SIG-M5 treated with dmso at 0.1 percent for 504 hours (cell line): ENCODE results near the gene C9orf50.
A peak's percentile ranks its signal among the peaks of the same experiment; 100 is the strongest.
"Not testable (repeated sequence)": the region's sequence is repeated elsewhere in the genome, so short reads cannot be mapped to it uniquely, and the experiment has no call there.

Source experiments
- DNase-seq: peaks from one replicate; lab custom pipeline; 2025; ENCODE audit not compliant: unreplicated experiment; lab: John Stamatoyannopoulos, UW

Gene C9orf50

DNA sequence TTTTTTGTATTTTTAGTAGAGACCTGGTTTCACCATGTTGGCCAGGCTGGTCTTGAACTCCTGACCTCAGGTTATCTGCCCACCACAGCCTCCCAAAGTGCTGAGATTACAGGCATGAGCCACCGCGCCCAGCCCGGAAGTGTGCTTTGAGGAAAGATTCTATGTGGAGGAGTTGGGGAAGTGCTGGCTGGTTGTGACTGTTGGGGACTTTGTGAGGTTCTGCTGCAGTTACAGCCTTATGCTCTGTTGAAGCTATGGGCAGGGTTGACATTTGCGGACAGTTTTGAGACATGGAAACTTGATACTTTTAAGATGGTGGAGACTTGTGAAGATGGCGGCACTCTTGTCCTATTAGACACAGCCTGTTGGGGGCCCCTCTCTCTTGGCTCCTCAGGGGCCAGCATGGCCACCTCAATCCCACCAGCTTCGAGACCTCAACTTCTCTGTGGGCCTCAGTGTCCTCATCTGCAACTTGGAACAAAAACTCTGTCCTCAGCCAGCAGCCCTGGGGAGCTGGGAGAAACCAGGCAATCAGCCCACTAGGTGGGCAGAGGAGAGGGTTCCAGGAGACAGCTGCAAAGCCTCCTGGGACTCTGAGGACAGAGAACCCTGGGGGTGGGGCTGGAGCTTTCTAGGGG is 24.9 kb downstream of the C9orf50 start:
- DNase-seq: peak; percentile 19

DNA sequence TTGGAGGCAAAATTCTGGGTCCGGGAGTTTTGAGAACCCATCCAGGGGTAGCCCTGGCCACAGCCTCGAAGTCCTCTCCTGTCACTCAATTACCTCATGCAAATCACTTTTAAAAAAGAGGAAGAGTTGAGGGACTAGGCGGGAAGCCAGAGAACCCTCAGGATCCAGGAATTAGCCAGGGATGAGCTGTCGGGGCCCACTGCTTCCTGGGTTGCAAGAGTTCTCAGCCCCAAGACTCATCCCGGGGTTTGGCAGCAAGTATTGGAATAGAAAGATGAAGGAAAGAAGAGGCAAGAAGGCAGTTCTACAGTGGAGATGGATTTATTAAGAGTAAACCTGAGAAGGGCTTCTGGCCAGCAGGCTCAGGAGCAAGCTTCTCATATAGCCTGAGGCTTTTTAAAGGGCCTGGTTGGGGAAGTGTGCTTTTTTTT is 25.6 kb downstream of the C9orf50 start:
- no peak for DNase-seq

DNA sequence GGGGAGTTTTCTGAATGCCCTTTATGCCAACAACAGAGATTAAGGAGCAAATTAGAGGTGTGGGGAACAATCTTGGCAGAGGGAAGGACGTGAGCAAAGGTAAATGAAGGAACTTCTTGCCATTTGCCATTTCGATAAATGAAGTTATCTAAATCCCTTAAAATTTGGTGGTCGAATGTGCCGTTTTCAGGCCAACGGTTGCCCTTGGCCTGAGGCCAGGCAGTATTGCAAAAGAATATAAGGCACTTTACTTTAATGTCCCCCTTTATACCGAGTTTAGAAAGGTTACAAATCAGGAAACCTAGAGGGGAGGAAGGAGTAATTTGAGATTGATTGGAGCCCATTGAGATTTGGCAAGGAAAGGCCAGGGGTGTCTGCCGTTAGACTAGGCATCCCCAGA is 26.3 kb downstream of the C9orf50 start:
- DNase-seq: no peak

DNA sequence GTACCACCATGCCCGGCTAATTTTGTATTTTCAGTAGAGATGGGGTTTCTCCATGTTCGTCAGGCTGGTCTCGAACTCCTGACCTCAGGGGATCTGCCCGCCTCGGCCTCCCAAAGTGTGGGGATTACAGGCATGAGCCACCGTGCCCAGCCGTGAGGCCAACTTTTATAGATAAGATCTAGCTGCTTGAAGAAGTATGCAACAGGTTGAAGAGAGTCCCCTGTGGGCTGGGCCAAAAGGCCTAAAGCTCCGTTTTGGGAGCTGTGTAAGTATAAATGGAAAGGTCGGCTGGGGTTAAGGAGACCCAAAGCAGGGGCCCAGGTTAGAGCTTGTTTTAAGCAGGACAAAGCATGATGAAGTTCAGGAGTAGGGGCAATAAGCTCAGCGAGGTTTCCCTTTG is 28.1 kb downstream of the C9orf50 start:
- not testable (repeated sequence) for DNase-seq

DNA sequence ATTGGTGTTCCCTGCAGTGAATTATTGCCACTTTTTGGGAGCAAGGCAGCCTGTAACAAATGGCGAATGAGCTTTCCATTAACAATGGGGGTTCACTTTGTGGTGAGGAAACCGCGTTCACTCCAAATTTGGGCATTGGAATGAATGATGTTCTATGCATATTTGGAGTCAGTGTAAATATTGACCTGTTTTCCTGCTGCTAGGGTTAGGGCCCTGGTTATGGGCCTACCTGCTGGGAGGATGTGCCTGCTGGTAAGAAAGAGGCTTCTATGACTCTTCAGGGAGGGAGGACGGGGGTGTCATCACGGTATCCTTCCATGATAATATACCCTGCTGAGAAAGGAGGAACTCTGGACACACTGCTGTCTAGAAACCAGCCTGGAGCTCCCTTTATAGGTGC is 29.0 kb downstream of the C9orf50 start:
- no peak for DNase-seq

DNA sequence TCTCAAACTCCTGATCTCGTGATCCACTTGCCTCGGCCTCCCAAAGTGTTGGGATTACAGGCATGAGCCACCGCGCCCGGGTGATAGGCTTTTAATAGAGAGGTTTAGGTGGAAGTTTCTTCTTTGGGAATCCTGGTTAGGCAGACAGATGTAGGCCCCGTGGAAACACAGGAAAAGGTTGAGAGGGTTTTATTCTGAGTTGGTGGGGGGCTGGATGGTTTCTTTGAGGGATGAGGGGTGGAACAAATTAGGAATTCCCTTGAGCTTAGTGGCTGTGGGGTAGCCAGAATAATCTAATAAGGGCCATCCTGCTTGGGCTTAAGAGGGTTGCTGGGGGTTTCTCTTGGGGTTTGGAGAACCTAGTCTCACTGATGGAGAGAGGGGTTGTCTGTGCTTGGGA is 30.4 kb downstream of the C9orf50 start:
- DNase-seq: no peak

DNA sequence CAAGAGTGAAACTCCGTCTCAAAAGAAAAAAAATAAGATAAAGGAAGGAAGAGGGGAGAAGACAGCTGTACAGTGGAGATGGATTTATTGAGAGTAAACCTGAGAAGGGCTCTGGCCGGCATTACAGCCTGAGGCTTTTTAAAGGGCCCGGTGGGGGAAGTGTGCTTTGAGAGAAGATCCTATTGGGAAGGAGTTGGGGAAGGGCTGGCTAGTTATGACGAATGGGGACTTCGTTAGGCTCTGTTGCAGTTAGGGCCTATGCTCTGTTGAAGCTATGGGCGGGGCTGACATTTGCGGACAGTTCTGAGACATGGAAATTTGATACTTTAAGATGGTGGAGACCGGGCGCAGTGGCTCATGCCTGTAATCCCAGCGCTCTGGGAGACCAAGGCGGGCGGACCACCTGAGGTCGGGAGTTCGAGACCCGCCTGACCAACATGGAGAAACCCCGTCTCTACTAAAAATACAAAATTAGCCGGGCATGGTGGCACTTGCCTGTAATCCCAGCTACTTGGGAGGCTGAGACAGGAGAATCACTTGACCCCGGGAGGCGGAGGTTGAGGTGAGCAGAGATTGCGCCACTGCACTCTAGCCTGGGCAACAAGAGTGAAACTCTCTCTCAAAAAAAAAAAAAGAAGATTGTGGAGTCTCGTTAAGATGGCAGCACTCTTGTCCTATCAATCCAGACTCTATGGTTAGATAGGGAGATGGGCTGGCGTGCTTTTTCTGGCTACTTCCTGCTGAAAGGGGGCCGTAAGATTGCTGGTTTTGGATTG is 33.2 kb downstream of the C9orf50 start:
- DNase-seq: no peak

DNA sequence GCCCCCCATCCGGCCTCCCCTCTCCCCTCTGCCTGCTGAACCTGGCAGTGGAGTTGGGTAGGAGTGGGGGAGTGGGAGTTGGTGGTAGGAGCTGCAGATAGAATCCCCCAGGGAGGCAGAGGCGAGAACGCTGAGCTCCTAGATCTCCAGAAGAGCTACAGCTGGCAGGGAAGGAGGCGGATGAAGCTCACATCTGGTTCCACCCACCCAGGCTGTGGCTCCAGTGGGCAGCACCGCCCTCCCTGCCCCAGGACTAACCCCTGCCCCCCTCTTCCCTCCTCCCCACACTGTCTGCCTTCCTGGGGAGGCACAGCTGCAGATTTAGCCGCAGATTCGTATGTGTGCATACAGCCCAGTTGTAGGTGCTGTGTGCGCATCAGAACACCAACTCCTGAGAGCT is 34.2 kb downstream of the C9orf50 start:
- DNase-seq: no peak

DNA sequence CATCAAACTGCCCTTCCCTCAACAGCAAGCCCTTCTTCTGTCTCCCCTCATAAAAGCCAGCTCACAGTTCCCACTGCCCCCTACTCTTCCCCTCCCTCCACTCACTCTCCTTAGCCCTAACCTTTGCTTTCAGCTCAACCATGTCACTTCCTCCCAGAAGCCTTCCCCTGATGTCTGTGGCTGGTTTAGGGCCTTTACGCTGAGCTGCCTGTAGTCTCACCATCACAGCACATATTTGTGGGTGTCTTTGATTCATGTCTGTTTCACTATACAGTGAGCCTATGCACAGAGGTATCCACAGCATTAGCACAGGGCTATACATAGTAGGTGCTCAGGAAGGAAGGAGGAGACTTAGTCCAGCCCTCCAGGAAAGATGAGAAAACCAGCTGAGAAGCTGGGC is 34.7 kb downstream of the C9orf50 start:
- DNase-seq: no peak

DNA sequence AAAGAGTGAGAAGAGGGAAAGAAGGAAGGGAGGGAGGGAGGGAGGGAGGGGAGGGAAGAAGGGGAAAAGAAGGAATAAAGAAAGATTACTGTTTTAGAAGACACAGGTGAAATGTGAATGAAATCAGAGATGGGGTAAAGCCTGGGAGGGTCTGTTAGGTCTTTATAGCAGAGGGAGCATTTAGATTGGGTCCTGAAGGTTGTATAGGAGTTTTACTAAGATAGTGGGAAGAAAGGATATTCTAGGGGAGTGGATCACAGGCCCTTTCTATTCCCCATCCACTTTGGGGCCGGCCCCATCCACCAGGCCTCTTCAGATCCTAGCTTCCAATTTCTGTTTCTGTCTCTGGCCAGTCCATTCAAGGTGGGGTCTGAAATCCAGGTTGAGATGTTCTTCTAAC is 35.5 kb downstream of the C9orf50 start:
- DNase-seq: no peak

DNA sequence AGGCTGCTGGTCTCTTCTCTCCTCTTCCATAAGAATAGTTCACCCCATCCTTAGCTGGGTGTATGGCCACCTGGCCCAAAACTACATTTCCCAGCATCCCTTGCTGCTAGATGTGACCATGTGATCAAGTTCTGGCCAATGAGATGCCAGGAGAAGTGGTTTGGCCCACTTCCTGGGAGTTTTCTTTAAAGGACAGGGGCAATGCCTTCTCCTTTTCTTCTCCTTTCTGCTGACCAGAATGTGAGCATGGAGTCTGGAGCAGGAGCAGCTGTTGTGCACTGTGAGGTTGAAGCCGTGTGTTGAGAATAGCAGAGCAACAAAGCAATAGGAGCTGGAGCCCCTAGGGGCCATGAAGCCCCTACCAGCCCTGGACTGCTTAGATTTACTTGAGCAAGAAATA is 36.8 kb downstream of the C9orf50 start:
- peak; percentile 78 for DNase-seq

DNA sequence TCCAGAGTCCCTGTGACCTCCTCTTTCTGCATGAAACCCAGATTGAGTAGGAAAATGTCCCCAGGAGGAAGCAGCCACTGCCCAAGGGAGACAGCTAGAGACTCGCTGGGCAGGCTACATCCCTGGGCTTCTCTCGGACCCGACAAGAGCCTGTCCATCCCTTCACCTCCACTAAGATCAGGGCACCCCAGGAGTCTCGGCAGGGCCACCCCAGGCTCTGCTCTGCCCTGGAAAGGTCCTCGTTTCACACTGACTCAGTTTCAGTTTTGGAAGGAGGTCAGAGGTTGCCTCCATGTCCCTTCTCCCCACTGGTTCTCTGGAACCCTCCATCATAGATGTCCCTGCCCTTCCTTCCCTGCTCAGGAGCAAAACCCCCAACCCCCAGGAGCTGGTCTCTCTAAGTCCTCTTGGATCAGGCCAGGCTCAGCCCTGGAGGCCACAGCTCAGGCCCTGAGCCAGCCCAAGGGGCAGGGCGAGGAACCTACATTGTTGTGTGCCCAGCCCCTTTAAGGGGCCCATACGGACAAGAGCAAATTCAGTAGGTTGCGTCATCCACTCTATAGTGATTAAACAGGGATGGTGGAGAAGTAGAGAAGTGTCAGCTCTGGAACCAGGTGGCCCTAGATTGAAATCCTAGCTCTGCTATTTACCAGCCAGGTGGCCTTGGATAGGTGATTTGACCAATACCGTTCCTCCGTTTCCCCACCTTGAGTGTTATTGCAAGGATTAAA is 37.4 kb downstream of the C9orf50 start:
- DNase-seq: peak; percentile 82

DNA sequence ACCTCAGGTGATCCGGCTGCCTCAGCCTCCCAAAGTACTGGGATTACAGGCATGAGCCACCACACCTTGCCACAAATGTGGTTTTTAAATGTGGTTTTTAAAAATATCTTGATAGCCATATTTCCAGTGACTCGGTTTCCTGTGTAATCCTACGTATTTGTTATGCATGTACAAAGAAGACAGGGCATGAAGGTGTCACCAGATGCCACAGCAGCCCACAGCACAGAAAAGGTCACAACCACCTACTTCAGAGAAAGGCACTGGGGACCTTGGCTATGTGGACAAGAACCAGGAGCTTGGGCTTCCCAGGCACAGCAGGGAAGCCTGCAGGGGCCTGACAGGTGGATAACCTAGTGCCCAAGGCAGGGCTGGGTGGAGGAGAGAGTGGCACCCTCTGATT is 38.0 kb downstream of the C9orf50 start:
- no peak for DNase-seq

DNA sequence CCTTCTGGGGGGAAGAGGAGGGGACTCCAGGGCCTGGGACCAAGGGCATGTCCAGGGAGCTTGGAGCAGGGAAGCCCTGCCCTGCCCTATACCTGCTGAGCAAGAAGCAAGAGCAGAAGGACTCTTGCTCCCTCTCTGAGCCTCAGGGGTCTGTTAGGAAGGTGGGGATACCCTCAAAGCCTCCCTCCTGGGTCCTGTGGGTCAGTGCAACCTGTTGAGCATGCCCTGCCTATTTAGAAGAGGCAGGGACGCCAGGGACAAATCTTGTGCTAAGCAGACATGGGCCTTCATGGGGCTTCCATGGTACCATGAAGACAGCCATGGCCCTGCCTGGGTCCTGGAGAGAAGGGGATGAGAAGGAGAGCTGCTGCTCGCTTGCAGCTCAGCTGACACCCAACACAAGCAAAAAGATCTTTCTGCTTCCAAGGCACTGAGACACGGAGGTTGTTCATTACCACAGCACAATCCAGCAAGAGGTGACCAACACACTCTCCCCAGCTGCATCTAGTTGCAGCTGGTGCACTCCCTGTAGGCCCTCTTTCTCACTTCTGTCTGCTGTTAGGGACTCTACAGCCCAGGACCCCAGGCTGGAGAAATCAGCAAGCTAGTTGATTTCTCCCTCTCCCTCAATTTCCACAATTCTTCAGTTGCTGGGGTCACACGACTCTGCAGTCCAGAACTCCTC is 39.3 kb downstream of the C9orf50 start:
- DNase-seq: no peak

DNA sequence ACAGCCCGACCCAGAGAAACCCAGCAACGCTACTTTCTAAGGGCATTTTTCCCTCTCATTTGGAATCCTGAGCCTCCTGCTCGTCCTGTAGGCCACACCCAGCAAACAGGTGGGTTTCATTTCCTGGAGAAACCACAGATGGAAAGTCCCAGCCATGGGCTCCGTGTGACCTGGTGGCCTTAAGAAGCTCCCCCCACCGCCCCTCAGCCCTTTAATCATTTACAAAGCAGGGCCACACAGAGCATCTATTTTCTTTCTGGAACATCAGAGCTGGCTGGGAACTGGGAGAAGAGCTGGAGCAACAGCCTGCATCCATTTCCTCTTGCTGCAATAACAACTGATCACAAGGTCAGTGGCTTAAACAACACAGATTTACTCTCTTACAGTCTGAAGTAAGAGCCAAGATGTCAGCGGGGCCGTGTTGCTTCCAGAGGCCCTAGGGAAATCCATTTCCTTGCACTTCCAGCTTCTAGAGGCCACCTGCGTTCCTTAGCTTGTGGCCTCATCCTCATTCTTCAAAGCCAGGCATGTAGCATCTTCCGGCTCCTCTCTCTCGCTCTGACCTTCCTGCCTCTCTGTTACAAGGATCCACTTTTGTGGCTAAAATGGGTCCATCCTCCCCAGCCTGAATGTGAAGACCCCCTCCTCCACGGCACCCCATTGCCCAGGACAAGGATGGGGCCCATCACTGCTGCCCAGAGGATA is 40.5 kb downstream of the C9orf50 start:
- DNase-seq: no peak

DNA sequence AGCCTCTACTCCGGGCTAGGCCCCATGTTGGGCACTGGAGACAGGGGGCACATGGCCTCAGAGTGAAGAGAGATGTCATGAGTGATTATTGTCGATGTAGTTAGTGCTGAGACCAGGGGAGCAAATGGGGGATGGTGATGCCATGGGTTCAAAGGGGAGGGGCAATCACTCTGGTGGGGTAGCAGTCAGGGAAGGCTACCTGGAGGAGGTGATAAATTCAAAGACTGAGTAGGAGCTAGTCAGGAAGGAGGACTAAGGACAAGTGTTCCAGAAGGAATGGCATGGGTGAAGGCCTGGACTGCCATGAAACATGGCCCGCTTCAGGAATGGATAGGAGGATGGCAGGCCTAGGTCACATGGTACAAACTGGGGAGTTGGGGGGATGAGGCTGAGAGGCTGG is 41.6 kb downstream of the C9orf50 start:
- DNase-seq: no peak

DNA sequence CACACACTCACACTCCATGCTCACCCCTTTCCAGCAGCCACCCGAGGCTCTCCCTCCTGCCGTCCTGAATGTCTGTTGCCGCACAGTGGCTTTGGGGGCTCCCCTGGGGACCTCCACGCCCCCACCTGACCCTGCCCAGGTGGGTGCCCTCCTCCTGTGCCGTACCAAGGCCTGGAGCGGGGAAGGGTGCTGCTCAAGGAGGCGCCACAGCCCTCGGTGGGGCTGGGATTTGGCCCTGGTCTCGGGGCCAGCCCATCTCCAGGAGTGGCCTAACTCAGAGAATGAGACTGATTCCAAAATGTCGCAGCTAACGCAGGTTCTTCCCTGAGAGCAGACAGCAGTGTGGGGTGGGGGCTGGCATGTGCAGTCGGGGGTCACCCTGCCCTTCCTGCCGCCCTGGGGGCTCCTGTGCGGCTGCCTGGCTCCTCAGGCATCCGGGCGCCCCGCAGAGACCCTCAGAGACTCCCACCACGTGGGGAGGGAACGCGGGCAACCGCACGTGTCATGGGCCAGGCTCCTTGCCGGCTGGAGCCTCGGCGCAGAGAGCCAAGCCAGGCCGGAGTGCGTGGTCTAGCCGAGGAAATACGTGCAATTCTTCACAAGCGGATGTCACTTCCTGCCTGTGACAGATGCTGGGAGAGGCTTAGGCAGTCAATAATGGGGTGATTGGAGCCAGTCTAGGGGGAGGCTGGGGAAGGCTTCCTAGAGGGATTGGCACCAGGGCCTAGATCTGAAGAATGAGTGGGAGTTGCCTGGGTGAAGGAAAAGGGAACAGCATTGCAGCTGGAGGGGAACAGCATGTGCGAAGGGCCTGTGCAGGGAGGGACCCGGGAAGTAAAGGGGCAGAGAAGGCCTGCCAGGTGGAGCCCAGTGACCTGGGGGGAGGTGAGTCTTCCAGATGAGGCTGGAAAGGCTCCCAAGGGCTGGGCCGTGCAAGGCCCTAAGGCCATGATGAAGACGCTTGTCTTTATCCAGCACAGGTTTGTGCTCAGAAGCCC is 44.1 kb downstream of the C9orf50 start:
- no peak for DNase-seq

DNA sequence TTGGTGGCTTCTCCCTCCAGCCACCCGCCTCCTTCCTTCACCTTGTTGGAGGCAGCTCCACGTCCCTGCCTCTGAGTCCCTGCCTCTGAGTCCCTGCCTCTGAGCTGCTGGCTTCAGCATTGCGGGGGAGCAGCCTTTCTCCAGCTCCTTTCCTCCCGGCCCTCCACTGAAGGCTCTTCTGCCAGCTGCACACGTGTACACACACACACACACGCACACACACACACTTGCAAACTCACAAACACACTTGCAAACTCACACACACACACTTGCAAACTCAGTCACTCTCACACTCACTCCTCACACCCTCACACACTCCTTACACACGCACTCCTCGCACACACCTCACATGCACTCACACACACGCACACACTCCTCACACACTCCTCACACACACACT is 45.1 kb downstream of the C9orf50 start:
- DNase-seq: no peak

DNA sequence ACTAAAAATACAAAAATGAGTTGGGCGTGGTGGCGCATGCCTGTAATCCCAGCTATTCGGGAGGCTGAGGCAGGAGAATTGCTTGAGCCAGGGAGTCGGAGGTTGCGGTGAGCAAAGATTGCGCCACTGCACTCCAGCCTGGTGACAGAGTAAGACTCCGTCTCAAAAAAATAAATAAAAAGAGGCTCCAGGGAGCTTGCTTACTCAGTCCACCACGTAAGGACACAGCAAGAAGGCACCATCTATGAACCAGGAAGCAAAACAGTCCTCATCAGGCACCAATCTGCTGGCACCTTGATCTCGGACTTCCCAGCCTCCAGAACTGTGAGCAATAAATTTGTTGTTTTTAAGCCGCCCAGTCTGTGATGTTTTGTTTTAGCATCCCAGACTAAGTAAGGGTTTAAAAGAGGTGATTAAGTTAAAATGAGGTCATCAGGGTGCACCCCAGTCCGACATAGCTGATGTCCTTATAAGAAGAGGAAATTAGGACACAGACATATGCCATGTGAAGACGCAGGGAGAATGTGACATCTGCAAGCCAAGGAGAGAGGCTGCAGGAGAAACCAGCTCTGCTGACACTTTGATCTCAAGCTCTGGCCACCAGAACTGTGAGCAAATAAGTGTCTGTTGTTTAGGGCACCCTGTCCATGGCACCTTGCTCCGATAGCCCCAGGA is 45.9 kb downstream of the C9orf50 start:
- DNase-seq: peak; percentile 11
